ENCODE results near the gene SLC17A7. TPM values are rescaled to one million over a fixed set of nuclear protein-coding genes. Genes with fewer than 3 reads are reported as not detected.

SLC17A7 gene
- total and polyA plus RNA-seq, 9 of the 15 experiments (the other 6 are each of a cell fraction or from before 2014, with no cell fraction given), result 1.1 to 15.7 (median 2.4) TPM

DNA sequence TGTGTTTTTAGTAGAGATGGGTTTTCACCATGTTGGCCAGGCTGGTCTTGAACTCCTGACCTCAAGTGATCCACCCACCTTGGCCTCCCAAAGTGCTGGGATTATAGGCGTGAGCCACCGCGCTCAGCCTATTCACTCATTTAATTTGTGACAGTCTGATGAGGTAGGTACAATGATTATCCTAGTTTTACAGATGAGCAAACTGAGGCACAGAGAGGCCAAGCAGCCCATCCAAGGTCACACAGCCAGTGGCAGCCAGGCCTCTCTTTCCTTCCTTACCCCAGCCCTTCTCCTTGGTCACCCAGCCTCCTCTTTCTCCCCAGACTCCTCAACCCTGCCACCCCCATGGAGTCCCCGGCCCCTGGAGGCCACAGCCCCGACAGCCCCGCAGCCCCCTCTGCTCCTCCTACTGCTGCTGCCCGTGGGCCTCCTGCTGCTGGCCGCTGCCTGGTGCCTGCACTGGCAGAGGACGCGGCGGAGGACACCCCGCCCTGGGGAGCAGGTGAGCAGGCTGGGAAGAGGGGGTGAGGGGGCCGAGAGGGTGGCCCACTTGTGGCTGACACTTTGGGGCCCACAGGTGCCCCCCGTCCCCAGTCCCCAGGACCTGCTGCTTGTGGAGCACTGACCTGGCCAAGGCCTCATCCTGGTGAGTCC is 38.8 kb upstream of the SLC17A7 start:
- intact Hi-C loops (cut with micrococcal nuclease), result no loop called here
- no peaks in the 10 kb centered on the region for H3K9me3 ChIP-seq (replicated peaks; ENCODE audit: control insufficient read depth, insufficient read depth, low read depth, low read length)
- DNase-seq (ENCODE audit: extremely low read depth in 1 of 4, low spot score in 3 of 4), result no peak
- H4K20me1 ChIP-seq (replicated peaks; ENCODE audit: control insufficient read depth, insufficient read depth, low read length), result no peaks in the 10 kb centered on the region
- no peak for FAIRE-seq
- H3K9ac ChIP-seq (ENCODE audit: insufficient read depth in 1 of 2, low read depth in 2 of 2, low read length in 2 of 2), result peak overlapping the region in 1 of 2 experiments; percentile 76; a peak in 1 of 4 replicates
- no peaks in the 10 kb centered on the region for H3K27me3 ChIP-seq (ENCODE audit: control insufficient read depth in 2 of 2, insufficient read depth in 2 of 2, low read length in 2 of 2)
- BruUV-seq (replicated peaks), result no TSS peak
- no peak overlapping the region for H3K4me2 ChIP-seq (ENCODE audit: insufficient read depth, low read length)
- in situ Hi-C loops (cut with MboI), result no loop called here
- H3K4me3 ChIP-seq, result no peak overlapping the region
- H3K79me2 ChIP-seq (ENCODE audit: control insufficient read depth, insufficient read depth, low read length), result no peaks in the 10 kb centered on the region
- POLR2A ChIA-PET, result interaction anchor here (1.7 to 2.4 kb wide), 2 partner anchors 9 to 16 kb away, joined by 5 to 9 read pairs; partner anchors contain the start of gene RPS11
- TF ChIP-seq BRF1 (IDR thresholded peaks at IDR 0.05; ENCODE audit: borderline replicate concordance, extremely low read depth, insufficient read length), result no peak
- peak; percentile 90 for TF ChIP-seq BCOR (IDR thresholded peaks at IDR 0.05)
- no peak for TF ChIP-seq RBM14 (IDR thresholded peaks at IDR 0.05; ENCODE audit: borderline replicate concordance, insufficient read depth, low read depth, low read length)
- no peak for TF ChIP-seq RBM15 (IDR thresholded peaks at IDR 0.05; ENCODE audit: insufficient read depth, low read length)
- TF ChIP-seq PCBP1 (IDR thresholded peaks at IDR 0.05; ENCODE audit: low read depth, low read length, poor library complexity, severe bottlenecking), result peak; percentile 34
- peak; percentile 44 for TF ChIP-seq ZFP36 (IDR thresholded peaks at IDR 0.05; ENCODE audit: low read depth, low read length, partially characterized antibody)
- peak; percentile 65 for TF ChIP-seq RBM25 (IDR thresholded peaks at IDR 0.05; ENCODE audit: low read depth, low read length, severe bottlenecking)
- peak; percentile 53 to 75 for TF ChIP-seq KDM1A (IDR thresholded peaks at IDR 0.05)
- CTCF ChIA-PET (ENCODE audit: low intra/inter-chr PET ratio), result no interaction called here
- no peak for ATAC-seq
- peaks cover 0 to 35% of the 10 kb centered on the region in 2 experiments; a peak in 3 of 5 replicates for H3K4me1 ChIP-seq (replicated peaks in 1 of 2; ENCODE audit: control insufficient read depth in 2 of 2, insufficient read depth in 2 of 2, low read length in 2 of 2)
- H3K36me3 ChIP-seq (ENCODE audit: control insufficient read depth, insufficient read depth, low read length), result no peaks in the 10 kb centered on the region
- no peak overlapping the region for H3K27ac ChIP-seq (ENCODE audit: extremely low read depth, low read depth, low read length)
- H2AFZ ChIP-seq (ENCODE audit: low read depth, low read length), result no peak overlapping the region
- 91% methylated on average over 10 of the region's 14 CpGs for WGBS (ENCODE audit: insufficient coverage, low coverage, missing lambda C conversion rate)
- no peaks in the 10 kb centered on the region for H3K9me1 ChIP-seq (ENCODE audit: control insufficient read depth, insufficient read depth, low read length)
